KMS-11 (cell line): ENCODE measurements around the gene ELL2.

Experiments
- H2AFZ ChIP-seq: fragments of 200-600 bp; sonication (generic); 2 replicates; pipeline ENCODE4 v1.6.1; 2016; ENCODE audit warnings: antibody characterized with exemption, mixed run types, low read depth
- H3K27ac ChIP-seq: fragments of 200-600 bp; sonication (generic); 2 replicates; pipeline ENCODE4 v1.6.1; 2016; ENCODE audit warnings: mild to moderate bottlenecking, mixed run types
- H3K27me3 ChIP-seq: fragments of 200-600 bp; sonication (generic); 2 replicates; pipeline ENCODE4 v1.6.1; 2017; ENCODE audit warnings: mild to moderate bottlenecking, low read depth, mixed run types, moderate library complexity; ENCODE audit not compliant: insufficient read depth
- H3K36me3 ChIP-seq: fragments of 200-600 bp; sonication (generic); 2 replicates; pipeline ENCODE4 v1.6.1; 2017; ENCODE audit warnings: mild to moderate bottlenecking, mixed run types; ENCODE audit not compliant: insufficient read depth
- H3K4me1 ChIP-seq: fragments of 200-600 bp; sonication (generic); 2 replicates; pipeline ENCODE4 v1.6.1; 2016; ENCODE audit warnings: mild to moderate bottlenecking, low read depth, mixed run types; ENCODE audit not compliant: poor library complexity, severe bottlenecking
- H3K4me2 ChIP-seq: fragments of 200-600 bp; sonication (generic); 2 replicates; pipeline ENCODE4 v1.7.0; 2016; ENCODE audit warnings: mild to moderate bottlenecking, mixed run types
- H3K4me3 ChIP-seq: fragments of 200-600 bp; sonication (generic); IDR thresholded peaks from 2 replicates; pipeline ENCODE4 v1.6.1; 2017; ENCODE audit warnings: low read depth, low read length, mixed read lengths; ENCODE audit not compliant: insufficient read depth
- H3K79me2 ChIP-seq: fragments of 200-600 bp; sonication (generic); 2 replicates; pipeline ENCODE4 v1.6.1; 2016; ENCODE audit warnings: low read depth, mixed run types; ENCODE audit not compliant: insufficient read depth
- H3K9ac ChIP-seq: fragments of 200-600 bp; sonication (generic); 2 replicates; pipeline ENCODE4 v1.6.1; 2016; ENCODE audit warnings: mild to moderate bottlenecking, mixed run types
- H4K20me1 ChIP-seq: fragments of 200-600 bp; sonication (generic); 2 replicates; pipeline ENCODE4 v1.6.1; 2016; ENCODE audit warnings: mild to moderate bottlenecking, mixed run types; ENCODE audit not compliant: insufficient read depth
- CTCF ChIP-seq: fragments of 200-600 bp; sonication (generic); conservative IDR thresholded peaks from 2 replicates; pipeline ENCODE4 v1.6.1; 2017; ENCODE audit warnings: low read depth, mild to moderate bottlenecking, antibody characterized with exemption, low read length, moderate library complexity, mixed read lengths

The ELL2 gene

DNA sequence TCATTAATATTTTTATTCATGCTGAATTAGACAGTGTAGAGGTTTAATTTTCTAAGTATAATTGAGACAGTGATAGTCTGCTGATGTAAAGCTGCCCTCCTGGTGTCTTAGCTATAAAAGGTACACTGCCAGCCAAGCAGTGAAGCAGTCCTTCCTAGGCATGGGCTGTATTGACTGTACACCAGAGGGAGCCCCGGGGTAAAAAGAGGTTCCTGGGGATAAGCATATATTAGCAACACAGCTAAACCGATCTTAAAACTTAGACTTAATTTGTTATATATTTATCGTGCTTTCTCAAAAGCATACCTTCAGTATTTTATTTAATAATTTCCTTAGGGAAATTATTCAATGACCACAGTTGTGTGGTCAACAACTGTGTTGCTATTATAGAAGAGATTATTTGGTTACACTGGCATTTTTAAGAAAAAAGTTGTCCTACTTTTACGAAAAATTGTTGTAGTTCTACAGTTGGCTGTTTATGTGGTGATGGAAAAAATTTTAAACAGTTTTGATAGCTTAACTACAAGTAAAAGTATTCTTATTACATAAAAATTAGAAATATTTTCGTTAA is 68.8 kb downstream of the ELL2 start:
- Histone ChIP-seq H3K27ac (no peak overlapping the region), H3K4me1 (no peaks in the 10 kb centered on the region), H3K79me2 (no peaks in the 10 kb centered on the region), H3K9ac (no peak overlapping the region), H4K20me1 (no peaks in the 10 kb centered on the region), H3K4me2 (no peak overlapping the region), H3K36me3 (no peaks in the 10 kb centered on the region; the same call in 1 of the 2 replicates), H2AFZ (no peak overlapping the region), H3K27me3 (no peaks in the 10 kb centered on the region), H3K4me3 (no peak overlapping the region)
- peak; percentile 73 for TF ChIP-seq CTCF

DNA sequence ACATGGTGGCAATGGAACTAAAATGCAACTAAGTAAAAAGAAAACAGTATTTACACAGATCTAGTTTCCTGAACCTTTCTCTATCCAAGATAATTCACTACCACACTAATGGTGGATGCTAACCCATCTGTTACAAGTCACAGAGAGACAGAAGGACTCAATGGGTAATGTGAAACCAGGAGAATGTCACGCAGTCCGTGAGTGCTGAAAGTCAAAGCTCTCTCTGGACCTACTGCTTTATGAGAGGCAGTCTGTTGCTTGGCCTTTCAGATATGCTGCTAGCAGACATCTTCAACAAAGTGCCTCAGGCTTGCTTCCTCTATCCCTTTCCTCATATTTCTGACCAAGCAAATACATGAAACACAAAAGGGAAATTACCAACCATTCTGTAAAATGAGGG is 70.2 kb downstream of the ELL2 start:
- no peaks in the 10 kb centered on the region; the same call in 1 of the 2 replicates for H3K36me3 ChIP-seq
- no peak overlapping the region for H3K4me3 ChIP-seq
- no peaks in the 10 kb centered on the region for H3K27me3 ChIP-seq

DNA sequence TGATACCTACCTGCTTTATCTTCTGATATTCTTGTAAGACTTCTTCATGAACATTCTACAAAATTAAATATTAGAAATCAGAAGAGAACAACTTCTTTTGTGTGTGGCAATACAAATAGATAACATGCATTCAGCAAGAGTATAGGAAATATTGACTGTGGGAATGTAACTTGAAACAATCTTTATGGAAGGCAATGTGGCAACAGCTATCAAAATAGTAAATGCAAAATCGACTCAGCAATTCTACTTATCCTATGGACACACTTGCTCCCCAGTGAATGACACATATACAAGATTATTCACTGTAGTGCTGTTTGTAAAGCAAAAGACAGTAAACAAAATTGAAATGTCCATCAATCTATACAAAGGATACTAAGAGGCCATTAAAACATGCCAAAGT is 72.6 kb downstream of the ELL2 start:
- no peak overlapping the region for H3K4me3 ChIP-seq
- H3K9ac ChIP-seq, result no peak overlapping the region
- no peak overlapping the region for H2AFZ ChIP-seq
- no peak overlapping the region for H3K27ac ChIP-seq
- no peaks in the 10 kb centered on the region for H4K20me1 ChIP-seq
- H3K4me2 ChIP-seq, result no peak overlapping the region
- H3K4me1 ChIP-seq, result peaks cover 10% of the 10 kb centered on the region
- H3K36me3 ChIP-seq, result no peaks in the 10 kb centered on the region; the same call in 1 of the 2 replicates
- no peaks in the 10 kb centered on the region for H3K27me3 ChIP-seq
- TF ChIP-seq CTCF, result no peak
- no peaks in the 10 kb centered on the region for H3K79me2 ChIP-seq

More for the DNA sequence above, 70.2 kb downstream of the ELL2 start:
- Histone ChIP-seq H3K4me1 (no peaks in the 10 kb centered on the region), H3K79me2 (no peaks in the 10 kb centered on the region), H3K27ac (no peak overlapping the region), H4K20me1 (no peaks in the 10 kb centered on the region), H3K9ac (no peak overlapping the region), H2AFZ (no peak overlapping the region), H3K4me2 (no peak overlapping the region)
- no peak for TF ChIP-seq CTCF

DNA sequence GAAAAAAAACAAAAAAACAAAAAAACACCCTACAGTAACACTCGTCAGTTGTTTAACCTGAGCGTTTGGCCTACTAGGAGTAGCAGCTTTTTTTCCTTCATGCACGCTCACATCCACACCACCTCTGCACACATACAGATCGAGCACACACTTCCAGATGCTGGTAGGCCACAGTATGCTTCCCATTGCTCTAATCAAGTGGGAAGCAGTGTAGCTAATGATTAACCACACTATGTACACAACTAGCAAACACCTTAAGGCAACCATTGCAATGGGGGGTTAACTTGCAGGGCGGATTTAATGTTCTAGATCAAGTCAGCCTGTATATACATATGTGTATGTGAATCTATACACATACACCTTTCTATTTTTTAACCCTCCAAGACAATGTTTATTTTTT is 73.7 kb downstream of the ELL2 start:
- H3K79me2 ChIP-seq, result no peaks in the 10 kb centered on the region
- no peaks in the 10 kb centered on the region; the same call in 1 of the 2 replicates for H3K36me3 ChIP-seq
- no peak overlapping the region for H3K27ac ChIP-seq
- no peak for TF ChIP-seq CTCF
- H3K4me3 ChIP-seq, result no peak overlapping the region
- no peaks in the 10 kb centered on the region for H4K20me1 ChIP-seq
- H3K9ac ChIP-seq, result no peak overlapping the region
- H2AFZ ChIP-seq, result no peak overlapping the region
- no peaks in the 10 kb centered on the region for H3K27me3 ChIP-seq
- H3K4me2 ChIP-seq, result no peak overlapping the region
- H3K4me1 ChIP-seq, result peaks cover 10% of the 10 kb centered on the region
